Brain microvascular endothelial cell (primary cell): Measurements from ENCODE around the gene STARD10.

ENCODE experiments used
- DNase-seq: peaks from one replicate; pipeline ENCODE4 v3.0.0-alpha.2; 2020
- H3K27ac ChIP-seq: fragments of 250-450 bp; sonication (Bioruptor Pico); 2 replicates; pipeline ENCODE4 v1.5.1; 2020; ENCODE audit warnings: mild to moderate bottlenecking, moderate library complexity
- H3K27me3 ChIP-seq: fragments of 250-450 bp; sonication (Bioruptor Pico); replicated peaks from 2 replicates; pipeline ENCODE4 v1.5.1; 2020; ENCODE audit warnings: mild to moderate bottlenecking
- H3K36me3 ChIP-seq: fragments of 250-450 bp; sonication (Bioruptor Pico); replicated peaks from 2 replicates; pipeline ENCODE4 v1.5.1; 2020; ENCODE audit warnings: mild to moderate bottlenecking
- H3K4me3 ChIP-seq: 2 replicates; pipeline ENCODE4 v1.5.1; 2011; ENCODE audit warnings: low read depth, mild to moderate bottlenecking, control low read depth, low read length, moderate library complexity
- in situ Hi-C: cut with HindIII; loops from 2 replicates; pipeline ENCODE4 v1.10.0; 2017; ENCODE audit warnings: low sequenced_read_pairs, low pct_ligation_motif_present
- TF ChIP-seq, protein P1 (sequence below): IDR thresholded peaks from 2 replicates; pipeline ENCODE4 v1.5.1; 2011; ENCODE audit warnings: low read depth, mild to moderate bottlenecking, moderate library complexity, low read length, control low read depth, inconsistent platforms; ENCODE audit errors: missing control alignments

The STARD10 gene

GRCh38 chr11:72781063-72781312 lies 12.9 kb downstream of the STARD10 start:
- Histone ChIP-seq H3K36me3 (no peaks in the 10 kb centered on the region), H3K27me3 (no peaks in the 10 kb centered on the region), H3K27ac (no peak overlapping the region), H3K4me3 (peak overlapping the region; percentile 31)
- in situ Hi-C loops: no loop called here
- no peak for DNase-seq
- TF ChIP-seq, protein P1, sequence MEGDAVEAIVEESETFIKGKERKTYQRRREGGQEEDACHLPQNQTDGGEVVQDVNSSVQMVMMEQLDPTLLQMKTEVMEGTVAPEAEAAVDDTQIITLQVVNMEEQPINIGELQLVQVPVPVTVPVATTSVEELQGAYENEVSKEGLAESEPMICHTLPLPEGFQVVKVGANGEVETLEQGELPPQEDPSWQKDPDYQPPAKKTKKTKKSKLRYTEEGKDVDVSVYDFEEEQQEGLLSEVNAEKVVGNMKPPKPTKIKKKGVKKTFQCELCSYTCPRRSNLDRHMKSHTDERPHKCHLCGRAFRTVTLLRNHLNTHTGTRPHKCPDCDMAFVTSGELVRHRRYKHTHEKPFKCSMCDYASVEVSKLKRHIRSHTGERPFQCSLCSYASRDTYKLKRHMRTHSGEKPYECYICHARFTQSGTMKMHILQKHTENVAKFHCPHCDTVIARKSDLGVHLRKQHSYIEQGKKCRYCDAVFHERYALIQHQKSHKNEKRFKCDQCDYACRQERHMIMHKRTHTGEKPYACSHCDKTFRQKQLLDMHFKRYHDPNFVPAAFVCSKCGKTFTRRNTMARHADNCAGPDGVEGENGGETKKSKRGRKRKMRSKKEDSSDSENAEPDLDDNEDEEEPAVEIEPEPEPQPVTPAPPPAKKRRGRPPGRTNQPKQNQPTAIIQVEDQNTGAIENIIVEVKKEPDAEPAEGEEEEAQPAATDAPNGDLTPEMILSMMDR: no peak

DNA sequence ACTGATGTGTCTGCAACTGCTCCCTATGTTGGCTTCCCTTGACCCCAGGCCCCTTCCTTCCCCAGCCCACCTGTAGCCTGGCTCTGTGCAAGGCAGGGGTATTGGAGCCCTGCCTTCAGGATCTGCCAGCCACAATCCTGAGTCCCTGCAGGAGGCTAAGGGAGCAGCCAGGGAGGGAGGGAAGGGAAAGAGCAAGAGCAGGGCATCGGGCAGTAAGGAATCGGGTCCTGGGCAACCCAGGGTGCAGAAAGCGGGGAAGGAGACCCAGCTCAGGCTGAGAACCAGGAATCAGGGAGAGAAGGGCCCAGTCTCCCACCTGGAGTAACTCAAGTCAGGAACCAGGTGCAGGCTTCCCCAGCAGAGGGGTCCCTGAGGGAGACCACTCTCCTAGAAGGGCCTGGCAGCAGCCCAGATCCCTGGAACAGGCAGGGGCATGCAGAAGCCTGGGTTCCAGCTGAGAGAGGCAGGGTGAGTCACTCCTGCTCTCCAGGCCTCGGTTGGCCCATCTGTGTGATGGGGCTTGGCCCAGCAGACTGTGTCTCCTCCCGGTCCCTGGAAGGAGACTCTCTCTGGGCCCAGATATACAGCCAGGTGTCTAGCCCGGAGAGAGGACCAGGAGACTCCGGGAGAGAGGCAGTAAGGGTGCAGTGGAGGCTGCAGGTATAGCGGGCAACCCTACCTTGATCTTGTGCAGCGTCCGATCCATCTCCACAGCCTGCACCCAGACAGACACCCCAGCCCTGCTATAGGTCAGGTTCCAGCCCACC lies 13.4 kb downstream of the STARD10 start:
- DNase-seq: no peak

DNA sequence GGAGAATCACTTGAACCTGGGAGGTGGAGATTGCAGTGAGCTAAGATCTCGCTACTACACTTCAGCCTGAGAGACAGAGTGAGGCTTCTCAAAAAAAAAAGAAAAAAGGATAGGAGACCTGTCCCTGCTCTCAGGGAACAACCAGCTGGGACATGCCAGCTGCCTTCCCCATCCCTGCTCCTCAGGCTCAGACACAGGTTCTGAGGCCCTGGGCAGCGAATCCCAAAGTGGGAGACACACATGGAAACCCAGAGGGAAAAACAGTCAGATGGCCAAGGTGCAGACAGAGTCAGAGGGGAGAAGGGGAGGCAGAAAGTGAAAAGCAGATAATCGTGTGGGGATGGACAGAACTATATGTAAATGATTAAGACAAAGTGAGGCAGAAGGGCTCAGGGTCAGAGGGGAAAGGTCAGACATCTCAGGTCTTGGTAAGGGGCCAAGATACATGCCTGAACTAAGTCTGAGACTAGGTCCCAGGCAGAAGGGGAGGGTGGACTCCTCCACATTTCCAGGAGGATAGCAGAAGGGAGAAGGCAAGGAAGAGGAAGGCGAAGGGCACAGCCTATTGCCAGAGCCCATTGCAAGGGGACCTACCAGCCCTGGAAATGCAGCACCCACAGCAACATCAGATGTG lies 14.2 kb downstream of the STARD10 start:
- H3K27me3 ChIP-seq: no peaks in the 10 kb centered on the region
- no peak for DNase-seq
- no peak overlapping the region for H3K4me3 ChIP-seq
- in situ Hi-C loops: no loop called here
- TF ChIP-seq, protein P1: no peak
- no peaks in the 10 kb centered on the region for H3K36me3 ChIP-seq
- no peak overlapping the region for H3K27ac ChIP-seq

More for the DNA sequence above, 13.4 kb downstream of the STARD10 start:
- H3K4me3 ChIP-seq: peak overlapping the region; percentile 31
- H3K27ac ChIP-seq: no peak overlapping the region
- in situ Hi-C loops: no loop called here
- no peaks in the 10 kb centered on the region for H3K36me3 ChIP-seq
- no peaks in the 10 kb centered on the region for H3K27me3 ChIP-seq
- TF ChIP-seq, protein P1: no peak

DNA sequence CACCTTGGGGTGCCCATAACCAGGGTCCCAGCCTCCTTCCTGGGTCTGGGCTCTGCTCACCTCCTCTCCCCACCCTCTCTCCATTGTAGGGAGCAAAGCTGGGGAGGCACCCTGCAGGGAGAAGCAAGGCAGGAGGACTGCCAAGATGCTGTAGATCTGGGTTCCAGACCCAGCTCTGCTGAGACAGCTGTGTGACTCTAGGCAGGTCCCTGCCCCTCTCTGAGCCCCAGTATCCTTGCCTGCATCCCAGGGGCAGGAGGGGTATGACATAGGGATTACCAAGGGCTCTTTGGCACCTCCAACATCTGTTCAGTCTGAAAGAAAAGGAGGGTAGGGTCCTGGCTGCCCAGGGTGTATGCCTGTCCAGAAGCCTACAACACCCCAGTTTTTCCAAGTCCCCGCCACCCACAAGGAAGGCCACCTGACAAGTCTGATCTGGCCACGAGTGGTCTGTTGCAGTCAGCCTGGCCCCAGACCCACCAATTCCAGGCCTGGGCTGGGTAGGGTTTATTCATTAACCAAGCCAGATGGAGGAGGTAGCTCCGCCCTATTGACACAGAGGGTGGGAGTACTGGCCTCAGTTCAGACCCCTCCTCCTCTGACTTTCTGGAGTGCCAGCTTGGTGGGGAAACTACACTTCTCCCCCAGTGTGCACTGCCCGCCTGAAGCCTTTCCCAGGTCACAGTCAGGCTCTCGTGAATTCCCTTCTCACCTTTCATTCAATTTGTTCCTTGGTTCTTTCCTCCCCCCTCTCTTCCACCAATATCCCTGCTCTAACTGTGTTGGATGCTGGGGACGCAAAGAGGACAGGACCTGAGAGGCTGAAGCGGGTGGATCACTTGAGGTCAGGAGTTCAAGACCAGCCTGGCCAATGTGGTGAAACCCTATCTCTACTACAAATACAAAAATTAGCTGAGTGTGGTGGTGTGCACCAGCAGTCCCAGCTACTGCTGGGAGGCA lies 15.0 kb downstream of the STARD10 start:
- TF ChIP-seq, protein P1: no peak
- H3K27ac ChIP-seq: no peak overlapping the region
- no peak overlapping the region for H3K4me3 ChIP-seq
- H3K36me3 ChIP-seq: no peaks in the 10 kb centered on the region
- H3K27me3 ChIP-seq: no peaks in the 10 kb centered on the region
- in situ Hi-C loops: no loop called here
- no peak for DNase-seq

- in situ Hi-C loops: no loop called here
- H3K36me3 ChIP-seq: no peaks in the 10 kb centered on the region
- H3K4me3 ChIP-seq: no peak overlapping the region
- no peak for DNase-seq
- TF ChIP-seq, protein P1: no peak
- no peak overlapping the region for H3K27ac ChIP-seq
- H3K27me3 ChIP-seq: no peaks in the 10 kb centered on the region
These were observed 16.0 kb downstream of the STARD10 start for GRCh38 chr11:72777755-72778278.
